Embryonic facial prominence (tissue), 1 donor: Measurements from ENCODE around the gene LIMS2.

Source experiments
- DNase-seq: peaks from one replicate; pipeline ENCODE4 v3.0.0-alpha.2; 2016; ENCODE audit errors: extremely low spot score

The LIMS2 gene

GRCh38 chr2:127658641-127659407, 16.5 kb downstream of the LIMS2 start:
- no peak for DNase-seq

DNA sequence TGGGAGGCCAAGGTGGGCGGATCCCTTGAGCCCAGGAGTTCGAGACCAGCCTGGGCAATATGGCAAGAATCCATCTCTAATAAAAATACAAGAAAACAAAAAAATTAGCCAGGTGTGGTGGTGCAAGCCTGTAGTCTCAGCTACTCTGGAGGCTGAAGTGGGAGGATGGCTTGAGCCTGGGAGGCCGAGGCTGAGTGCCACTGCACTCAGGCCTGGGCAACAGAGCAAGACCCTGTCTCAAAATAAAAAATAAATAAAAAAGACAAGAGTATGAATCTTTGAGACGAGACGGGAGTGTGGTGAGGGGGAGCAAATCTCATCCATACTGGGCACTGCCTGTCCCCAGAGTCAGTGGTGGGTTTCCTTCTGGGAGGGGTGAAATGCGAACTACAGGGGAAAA, 17.2 kb downstream of the LIMS2 start:
- no peak for DNase-seq

DNA sequence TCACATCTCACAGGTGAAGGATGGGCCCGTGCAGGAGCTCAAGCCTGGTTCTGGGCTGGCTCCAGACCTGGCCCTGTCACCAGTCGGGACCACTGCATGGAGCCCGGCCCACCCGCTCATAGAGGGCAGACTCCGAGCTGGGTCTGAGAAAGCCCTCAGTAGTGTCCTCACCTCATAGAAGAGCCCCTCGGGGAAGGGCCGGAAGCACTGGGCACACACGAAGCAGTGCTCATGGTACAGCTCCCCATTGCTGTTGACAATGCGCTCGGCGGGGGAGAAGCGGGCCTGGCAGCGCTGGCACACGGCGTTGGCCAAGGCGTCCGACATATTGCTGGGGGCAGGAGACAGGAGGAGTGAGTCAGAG, 18.1 kb downstream of the LIMS2 start:
- DNase-seq = no peak

DNA sequence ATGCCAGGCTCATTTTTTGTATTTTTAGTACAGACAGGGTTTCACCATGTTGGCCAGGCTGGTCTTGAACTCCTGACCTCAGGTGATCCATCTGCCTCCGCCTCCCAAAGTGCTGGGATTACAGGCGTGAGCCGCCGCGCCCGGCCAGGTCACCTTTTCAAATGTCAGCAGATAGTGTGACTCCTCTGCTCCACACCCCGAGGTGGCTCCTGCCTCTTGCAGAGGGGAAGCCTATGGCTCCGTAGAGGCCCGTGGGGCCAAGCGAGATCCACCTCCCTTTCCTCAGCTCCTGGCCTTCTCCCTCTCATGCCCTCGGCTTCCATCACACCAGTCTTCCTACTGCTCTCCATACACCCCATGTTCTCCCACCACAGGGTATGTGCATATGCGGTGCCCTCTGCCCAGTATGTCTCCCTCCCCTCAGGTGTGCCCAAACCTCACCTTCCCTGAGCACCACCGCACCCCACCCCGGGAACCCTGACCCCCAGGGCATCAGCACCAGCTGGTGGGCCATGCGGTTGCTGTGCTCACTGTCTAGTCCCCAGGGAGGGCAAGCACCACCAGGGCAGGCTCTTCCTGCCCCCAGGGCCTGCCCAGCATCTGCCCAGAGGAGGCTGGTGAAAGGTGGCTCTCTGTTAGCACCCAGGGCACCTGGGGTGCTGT, 18.6 kb downstream of the LIMS2 start:
- DNase-seq = no peak

DNA sequence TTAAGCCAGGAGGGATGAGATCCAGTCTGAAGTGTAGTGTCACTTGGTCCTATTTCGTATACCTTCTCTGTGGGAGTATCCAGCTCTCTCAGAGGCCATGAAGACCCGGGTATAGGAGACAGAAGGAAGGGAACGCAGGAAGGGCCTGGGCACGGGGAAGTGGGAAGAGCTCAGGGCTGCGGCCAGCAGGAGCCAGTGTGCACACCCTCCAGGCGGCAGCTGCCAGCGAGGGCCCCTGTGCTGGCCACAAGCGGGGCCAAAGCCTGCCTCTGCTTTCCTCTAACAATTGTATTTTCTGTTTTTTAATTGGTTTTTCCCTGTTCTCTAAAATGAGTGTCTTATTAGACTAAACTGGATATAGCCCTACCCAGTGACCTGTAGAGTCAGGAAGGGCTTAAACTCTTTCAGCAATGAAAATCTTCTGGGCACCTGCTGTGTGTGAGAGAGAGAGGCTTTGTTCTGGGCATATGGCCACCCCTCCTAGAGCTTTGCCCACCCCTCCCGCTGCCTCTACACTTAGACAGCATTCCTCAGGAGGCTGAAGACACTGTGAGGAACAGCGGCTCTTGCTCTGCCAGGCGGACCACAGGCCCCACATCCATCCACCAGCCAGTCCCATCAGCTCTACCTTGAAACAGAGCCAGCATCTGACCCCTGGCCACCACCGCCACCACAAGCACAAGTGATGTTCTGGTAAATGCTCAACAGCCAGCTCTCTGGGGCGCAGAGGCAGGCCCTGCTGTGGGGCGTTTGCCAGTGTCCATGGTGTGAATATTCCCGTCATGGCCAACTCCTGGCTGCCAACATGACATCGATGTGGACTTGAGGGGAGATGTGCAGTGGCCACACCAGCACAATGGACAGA, 19.9 kb downstream of the LIMS2 start:
- DNase-seq = no peak

GRCh38 chr2:127654838-127655175, 20.5 kb downstream of the LIMS2 start:
- DNase-seq = no peak

DNA sequence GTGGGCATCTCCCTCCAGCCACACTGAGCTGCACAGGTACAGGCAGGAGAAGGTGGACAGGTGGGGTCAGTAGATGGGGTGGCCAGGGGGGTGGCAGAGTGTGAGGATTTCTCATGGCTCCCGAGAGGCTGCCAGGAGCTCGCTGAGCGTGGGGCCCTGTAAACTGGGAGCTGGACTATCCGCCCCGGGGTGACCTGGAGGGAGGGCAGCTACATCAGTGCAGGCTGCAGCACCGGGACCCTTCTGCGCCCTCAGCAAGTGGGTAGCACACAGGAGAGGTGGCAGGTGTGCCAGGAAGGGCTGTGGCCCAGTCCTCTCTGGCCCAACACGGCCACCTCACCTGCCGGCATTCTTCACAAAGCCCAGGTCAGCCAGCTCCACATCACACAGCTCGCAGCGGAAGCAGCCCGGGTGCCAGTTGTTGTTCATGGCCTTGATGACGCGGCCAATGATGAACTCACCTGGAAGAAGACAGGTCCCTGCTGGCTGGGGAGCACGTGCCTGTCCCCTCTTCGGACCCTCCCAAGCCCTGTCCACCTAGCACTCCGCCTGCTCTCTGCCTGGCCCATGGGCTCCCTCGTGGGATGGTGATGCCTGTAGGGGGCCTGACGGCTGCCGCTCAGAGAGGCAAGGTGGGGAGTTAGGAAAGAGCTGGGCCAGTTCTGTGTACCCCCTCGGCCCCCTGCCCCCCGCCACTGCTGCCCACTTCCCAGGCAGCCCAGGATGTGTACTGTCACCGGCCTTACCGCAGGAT, 21.1 kb downstream of the LIMS2 start:
- no peak for DNase-seq

DNA sequence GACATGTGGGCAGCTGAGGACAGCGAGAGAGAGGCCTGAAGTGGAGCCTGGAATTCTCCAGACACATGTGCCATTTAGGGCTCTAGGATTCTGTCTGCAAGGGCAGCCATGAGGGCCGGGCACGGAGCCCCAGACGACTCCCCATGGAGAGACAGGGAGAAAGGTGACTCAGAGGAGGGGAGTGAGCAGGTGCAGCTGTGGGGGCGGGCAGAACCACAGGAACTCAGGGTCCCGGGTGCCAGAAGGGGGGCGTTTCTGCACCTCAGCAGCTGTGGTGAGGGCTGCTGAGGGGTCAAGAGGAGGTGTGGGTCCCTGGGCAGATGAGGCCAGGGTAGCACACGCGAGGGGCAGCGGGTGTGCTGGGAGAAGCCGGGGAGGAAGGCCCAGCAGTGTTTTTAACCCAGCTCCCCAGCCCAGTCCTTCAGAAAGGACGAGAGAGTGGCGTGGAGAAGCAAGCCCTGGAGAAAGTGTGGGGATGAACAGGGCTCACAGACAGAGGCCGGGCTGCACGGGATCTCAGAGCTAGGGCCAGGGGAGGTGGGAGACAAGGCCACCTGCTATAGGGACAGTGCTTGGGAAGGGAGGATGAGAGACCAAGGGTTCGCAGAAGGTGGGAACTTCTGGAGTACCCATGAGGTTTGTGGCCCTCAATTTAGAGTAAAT, 21.8 kb downstream of the LIMS2 start:
- DNase-seq = no peak

GRCh38 chr2:127652786-127653357, 22.5 kb downstream of the LIMS2 start:
- no peak for DNase-seq

GRCh38 chr2:127651971-127652550, 23.3 kb downstream of the LIMS2 start:
- no peak for DNase-seq

DNA sequence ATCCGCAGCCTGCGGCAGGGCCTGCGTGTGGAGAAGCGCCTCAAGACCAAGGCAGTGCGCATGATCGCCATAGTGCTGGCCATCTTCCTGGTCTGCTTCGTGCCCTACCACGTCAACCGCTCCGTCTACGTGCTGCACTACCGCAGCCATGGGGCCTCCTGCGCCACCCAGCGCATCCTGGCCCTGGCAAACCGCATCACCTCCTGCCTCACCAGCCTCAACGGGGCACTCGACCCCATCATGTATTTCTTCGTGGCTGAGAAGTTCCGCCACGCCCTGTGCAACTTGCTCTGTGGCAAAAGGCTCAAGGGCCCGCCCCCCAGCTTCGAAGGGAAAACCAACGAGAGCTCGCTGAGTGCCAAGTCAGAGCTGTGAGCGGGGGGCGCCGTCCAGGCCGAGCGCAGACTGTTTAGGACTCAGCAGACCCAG, 23.9 kb downstream of the LIMS2 start:
- no peak for DNase-seq

- DNase-seq = no peak
Observed at GRCh38 chr2:127650785-127651380, 24.4 kb downstream of the LIMS2 start.

DNA sequence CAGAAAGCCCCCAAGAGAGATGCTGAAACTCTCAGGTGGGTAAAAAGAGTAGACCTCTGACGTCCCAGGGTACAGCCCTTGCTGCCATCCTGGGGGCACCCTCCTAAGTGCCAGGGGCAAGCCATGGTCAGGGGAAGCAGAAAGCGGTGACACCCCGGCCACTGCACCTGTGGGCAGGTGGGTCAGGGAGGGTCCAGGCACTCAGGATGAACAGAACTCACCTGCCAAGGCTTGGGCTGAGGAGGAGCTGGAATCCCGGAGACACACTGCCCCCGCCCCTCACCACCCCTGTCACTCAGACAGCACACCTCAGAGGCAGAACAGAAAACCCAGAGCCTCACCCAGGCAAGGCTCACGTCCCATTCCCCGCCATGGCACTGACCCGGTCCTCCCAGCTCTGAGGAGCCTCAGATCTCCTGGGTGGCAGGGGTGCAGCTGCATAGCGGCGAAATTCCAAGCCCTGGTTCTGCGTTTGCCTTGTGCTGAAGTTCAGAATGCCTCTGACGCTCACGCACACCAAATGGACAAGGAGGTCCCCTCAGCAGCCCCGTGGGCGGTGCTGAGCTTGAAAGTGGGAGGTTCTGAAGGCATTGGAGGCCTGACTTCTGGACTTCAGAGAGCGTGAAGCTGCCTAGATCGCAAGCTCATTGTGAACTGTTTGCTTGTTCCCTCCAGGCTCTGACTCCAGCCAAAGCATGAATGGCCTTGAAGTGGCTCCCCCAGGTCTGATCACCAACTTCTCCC, 25.1 kb downstream of the LIMS2 start:
- DNase-seq = no peak

DNA sequence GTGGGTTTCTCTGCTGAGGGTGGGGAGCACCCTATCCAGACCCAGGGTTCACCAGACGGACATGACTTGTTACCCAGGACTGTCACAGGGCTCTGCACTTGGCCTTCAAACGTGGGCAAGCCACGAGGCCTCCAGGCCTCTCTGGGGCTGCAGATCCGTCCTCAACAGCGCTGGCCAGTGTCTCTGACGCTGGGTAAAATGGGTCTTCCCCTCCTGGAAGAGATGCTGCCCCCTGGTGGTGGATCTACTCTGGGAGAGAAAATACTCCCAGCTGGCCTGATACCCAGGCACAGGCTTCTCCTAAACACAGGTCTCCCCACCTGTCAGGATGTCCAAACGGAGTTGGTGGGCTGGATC, 25.7 kb downstream of the LIMS2 start:
- no peak for DNase-seq

DNA sequence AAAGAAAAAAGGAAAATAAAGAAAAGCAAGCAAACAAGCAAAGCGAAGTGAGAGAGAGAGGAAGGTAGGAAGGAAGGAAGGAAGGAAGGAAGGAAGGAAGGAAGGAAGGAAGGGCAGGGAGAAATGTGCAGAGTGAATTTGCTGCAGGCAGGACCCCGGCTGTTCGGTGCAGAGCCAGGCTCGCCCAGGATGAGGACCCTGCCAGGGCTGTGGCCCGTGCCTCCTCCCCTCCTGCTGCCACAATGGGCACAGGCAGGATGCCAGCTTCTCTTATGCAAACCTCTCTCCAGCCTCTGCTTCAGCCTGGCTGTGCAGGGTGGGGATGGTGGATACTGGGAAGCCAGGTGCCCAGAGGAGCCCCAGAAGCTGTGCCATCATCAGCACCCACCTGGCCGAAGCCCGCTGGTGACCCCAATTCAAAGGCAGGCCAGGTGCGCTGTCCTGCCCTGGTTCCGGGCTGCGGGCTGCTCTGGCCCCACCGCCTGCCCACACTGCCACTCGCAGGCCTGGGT, 26.2 kb downstream of the LIMS2 start:
- no peak for DNase-seq

DNA sequence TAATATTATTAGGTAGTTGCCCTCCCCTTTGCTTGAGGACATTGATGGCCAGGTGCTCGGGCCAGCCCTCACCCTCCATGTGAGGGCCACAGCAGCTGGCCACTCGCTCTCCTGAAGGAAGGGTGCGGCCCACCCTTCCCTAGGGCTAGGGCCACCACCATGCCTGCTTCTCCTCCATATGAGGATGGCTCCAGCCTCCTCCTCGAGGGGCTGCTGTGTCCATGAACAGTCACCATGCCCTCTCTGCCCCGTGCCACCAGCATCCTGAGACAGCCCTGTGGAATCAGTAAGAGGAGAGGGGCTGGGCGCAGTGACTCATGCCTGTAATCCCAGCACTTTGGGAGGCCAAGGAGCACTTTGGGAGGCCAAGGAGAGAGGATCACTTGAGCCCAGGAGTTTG, 27.0 kb downstream of the LIMS2 start:
- no peak for DNase-seq

GRCh38 chr2:127647242-127648190, 27.8 kb downstream of the LIMS2 start:
- no peak for DNase-seq

GRCh38 chr2:127646487-127647241, 28.7 kb downstream of the LIMS2 start:
- DNase-seq = no peak
